Gastroesophageal sphincter (tissue), 3 donors: ENCODE results near the gene B3GALT2.
"Not testable (repeated sequence)": the region's sequence is repeated elsewhere in the genome, so short reads cannot be mapped to it uniquely, and the experiment has no call there.

Experiments
- EP300 ChIP-seq: sonication (generic); formaldehyde crosslinking; IDR thresholded peaks from one replicate; pipeline ENCODE4 v1.6.1; 2017; ENCODE audit warnings: antibody characterized with exemption, mild to moderate bottlenecking
- POLR2A ChIP-seq, 2 donors: fragments of 450-650 bp; IDR thresholded peaks; one replicate each; pipeline ENCODE4 v1.6.1; 2017; ENCODE audit warnings: antibody characterized with exemption in 2 of 2, mild to moderate bottlenecking in 2 of 2, moderate library complexity in 1 of 2
- POLR2AphosphoS5 ChIP-seq: sonication (generic); formaldehyde crosslinking; IDR thresholded peaks from one replicate; pipeline ENCODE4 v1.6.1; 2017; ENCODE audit warnings: antibody characterized with exemption
- TF ChIP-seq, protein P1 (sequence below), 4 experiments: fragments of 200-600 bp in 2 of 4; fragments of 450-650 bp in 2 of 4; sonication (generic) in 1 of 4; IDR thresholded peaks; one replicate each; pipeline ENCODE4 v1.5.1; 2017 to 2019; ENCODE audit warnings: antibody characterized with exemption in 4 of 4, mild to moderate bottlenecking in 2 of 4, moderate library complexity in 2 of 4

DNA sequence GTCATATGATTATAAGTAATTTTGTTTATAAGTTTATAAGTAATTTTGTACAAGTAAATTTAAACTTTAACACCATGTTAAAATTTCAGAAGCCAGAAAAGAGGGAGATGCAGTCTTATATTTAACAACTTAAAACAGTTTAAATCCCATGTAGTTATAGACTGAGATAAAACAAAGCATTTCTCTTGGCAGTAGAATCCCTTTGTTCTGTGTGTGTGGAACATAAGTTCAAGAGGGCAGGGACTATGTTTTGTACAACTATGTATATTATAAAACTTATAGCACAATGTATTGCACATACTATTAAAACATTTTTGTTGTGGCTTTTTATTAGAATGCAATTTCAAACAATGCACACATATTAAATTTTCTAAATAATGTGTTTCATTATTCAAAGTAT lies 44.7 kb upstream of the B3GALT2 start:
- TF ChIP-seq, protein P1, sequence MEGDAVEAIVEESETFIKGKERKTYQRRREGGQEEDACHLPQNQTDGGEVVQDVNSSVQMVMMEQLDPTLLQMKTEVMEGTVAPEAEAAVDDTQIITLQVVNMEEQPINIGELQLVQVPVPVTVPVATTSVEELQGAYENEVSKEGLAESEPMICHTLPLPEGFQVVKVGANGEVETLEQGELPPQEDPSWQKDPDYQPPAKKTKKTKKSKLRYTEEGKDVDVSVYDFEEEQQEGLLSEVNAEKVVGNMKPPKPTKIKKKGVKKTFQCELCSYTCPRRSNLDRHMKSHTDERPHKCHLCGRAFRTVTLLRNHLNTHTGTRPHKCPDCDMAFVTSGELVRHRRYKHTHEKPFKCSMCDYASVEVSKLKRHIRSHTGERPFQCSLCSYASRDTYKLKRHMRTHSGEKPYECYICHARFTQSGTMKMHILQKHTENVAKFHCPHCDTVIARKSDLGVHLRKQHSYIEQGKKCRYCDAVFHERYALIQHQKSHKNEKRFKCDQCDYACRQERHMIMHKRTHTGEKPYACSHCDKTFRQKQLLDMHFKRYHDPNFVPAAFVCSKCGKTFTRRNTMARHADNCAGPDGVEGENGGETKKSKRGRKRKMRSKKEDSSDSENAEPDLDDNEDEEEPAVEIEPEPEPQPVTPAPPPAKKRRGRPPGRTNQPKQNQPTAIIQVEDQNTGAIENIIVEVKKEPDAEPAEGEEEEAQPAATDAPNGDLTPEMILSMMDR (IDR thresholded peaks at IDR 0.05), result not testable (repeated sequence)
- not testable (repeated sequence) for TF ChIP-seq EP300; POLR2AphosphoS5; POLR2A (IDR thresholded peaks at IDR 0.05)
